Gastrocnemius medialis (tissue), 4 donors: Measurements from ENCODE around the gene ATF6B.

Experiments used
- POLR2A ChIP-seq, 2 donors: fragments of 450-650 bp; IDR thresholded peaks; one replicate each; pipeline ENCODE4 v1.6.1; 2017; ENCODE audit warnings: antibody characterized with exemption in 2 of 2, mild to moderate bottlenecking in 2 of 2, moderate library complexity in 2 of 2
- TF ChIP-seq, protein P1 (sequence below), 5 experiments: fragments of 450-650 bp in 3 of 5; fragments of 200-600 bp in 2 of 5; sonication (generic) in 2 of 5; IDR thresholded peaks in 4 of 5; conservative IDR thresholded peaks in 1 of 5; 1 replicate in 4 of 5; 2 replicates in 1 of 5; pipeline ENCODE4 v1.5.1; 2016 to 2019; ENCODE audit warnings: antibody characterized with exemption in 5 of 5, mild to moderate bottlenecking in 3 of 5, moderate library complexity in 3 of 5

DNA sequence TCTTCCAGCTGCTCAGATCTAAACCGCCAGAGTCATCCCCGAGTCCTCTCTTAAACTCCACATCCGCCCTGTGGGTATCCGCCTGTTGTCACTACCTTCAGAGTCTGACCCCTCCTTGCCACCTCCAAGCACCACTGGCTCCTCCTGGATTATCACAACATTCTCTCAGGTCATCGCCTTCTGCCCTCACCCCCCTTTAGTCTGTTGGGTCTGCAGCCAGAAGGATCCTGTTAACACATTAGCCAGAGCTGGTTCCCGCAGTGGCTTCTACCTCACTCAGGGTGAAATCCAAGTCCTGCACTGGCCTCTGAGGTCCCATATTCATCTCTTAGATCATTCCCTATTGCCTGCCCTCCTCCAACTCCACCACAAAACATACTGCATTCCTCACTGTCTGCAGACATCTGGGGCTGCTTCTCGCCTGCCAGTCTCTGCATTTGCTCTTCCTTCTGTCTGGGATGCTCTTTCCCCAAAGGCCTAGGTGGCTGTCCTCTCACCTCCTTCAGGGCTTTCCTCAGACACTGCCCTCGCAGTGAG, 53.0 kb downstream of the ATF6B start:
- no peak for TF ChIP-seq POLR2A (IDR thresholded peaks at IDR 0.05)
- TF ChIP-seq, protein P1, sequence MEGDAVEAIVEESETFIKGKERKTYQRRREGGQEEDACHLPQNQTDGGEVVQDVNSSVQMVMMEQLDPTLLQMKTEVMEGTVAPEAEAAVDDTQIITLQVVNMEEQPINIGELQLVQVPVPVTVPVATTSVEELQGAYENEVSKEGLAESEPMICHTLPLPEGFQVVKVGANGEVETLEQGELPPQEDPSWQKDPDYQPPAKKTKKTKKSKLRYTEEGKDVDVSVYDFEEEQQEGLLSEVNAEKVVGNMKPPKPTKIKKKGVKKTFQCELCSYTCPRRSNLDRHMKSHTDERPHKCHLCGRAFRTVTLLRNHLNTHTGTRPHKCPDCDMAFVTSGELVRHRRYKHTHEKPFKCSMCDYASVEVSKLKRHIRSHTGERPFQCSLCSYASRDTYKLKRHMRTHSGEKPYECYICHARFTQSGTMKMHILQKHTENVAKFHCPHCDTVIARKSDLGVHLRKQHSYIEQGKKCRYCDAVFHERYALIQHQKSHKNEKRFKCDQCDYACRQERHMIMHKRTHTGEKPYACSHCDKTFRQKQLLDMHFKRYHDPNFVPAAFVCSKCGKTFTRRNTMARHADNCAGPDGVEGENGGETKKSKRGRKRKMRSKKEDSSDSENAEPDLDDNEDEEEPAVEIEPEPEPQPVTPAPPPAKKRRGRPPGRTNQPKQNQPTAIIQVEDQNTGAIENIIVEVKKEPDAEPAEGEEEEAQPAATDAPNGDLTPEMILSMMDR (IDR thresholded peaks at IDR 0.05 in 4 of 5, conservative IDR thresholded peaks at IDR 0.05 in 1 of 5) = no peak
